DOHH2 (cell line): Measurements from ENCODE around the gene HDAC6.

Experiments
- CTCF ChIP-seq: fragments of 200-600 bp; sonication (generic); IDR thresholded peaks from one replicate; pipeline ENCODE4 v1.5.1; 2014; ENCODE audit warnings: antibody characterized with exemption, mild to moderate bottlenecking, low read depth, low read length; ENCODE audit not compliant: poor library complexity, severe bottlenecking
- EZH2phosphoT487 ChIP-seq: fragments of 200-600 bp; sonication (generic); IDR thresholded peaks from 2 replicates; pipeline ENCODE4 v1.6.1; 2017; ENCODE audit warnings: borderline replicate concordance, mild to moderate bottlenecking, antibody characterized with exemption, low read length, moderate library complexity, mixed read lengths

GRCh38 chrX:48761674-48762471 lies 40.0 kb upstream of the HDAC6 start, which contains the start of gene GLOD5:
- TF ChIP-seq CTCF: no peak
- no peak for TF ChIP-seq EZH2phosphoT487
